AML-193 (cell line): ENCODE data around the gene MRPL47.

Experiments
- DNase-seq, 2 experiments: peaks; one replicate each; lab custom pipeline; 2025; lab: John Stamatoyannopoulos, UW

MRPL47 gene

DNA sequence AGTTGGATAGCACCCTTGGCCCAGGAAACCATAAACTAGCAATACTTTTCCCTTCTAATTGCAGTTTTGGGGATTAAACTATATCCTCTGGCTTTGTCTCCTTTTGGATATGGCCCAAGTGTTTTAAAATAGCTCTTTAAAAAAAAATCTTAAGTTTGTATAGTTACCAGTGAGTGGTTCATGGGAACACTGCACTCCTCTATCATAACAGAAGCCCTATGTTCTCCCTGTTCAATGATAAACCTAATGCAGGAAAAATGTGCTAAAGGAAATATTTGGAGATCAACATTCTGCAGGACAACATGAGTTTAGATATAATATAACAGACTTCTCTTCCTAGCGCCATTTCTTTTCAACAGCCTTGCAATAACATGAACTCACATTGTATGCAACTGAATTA lies 13.1 kb downstream of the MRPL47 start:
- DNase-seq = no peak

DNA sequence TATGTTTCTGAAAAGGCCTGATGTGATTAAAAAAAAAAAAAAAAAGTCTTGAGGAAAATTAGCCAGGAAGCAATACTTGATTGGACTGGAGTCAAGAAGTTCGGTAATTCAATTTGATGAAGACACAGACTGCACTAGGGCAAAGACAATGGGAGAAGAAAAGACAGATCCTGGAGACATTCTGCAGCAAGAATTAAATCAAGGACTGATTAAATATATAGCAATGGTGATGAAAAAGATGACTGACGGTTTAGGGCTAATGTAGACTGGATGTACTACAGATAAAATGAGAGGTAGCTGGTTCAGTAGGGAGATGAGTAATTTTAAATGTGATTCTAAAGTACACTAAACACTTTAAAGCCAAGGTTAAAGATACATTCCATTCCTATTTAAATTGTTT lies 13.8 kb downstream of the MRPL47 start:
- DNase-seq = no peak

DNA sequence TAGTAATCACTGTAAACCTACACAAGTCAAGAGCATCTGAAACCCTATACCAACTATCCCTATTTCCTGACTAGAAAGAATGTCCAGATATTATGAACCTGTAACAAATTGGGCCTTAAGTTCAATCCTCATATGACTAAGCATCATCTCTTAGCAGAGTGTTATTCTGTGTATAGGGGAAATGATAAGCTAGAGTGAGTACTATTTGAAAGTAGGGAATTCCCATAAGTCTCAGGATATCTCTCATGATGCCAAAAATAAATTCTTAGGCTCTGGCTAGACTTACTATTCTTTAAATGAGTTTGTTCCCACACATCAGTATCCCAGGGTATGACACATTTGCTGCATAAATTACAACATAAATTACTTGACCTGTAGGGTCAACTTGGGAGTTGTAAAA lies 15.3 kb downstream of the MRPL47 start:
- DNase-seq = no peak

DNA sequence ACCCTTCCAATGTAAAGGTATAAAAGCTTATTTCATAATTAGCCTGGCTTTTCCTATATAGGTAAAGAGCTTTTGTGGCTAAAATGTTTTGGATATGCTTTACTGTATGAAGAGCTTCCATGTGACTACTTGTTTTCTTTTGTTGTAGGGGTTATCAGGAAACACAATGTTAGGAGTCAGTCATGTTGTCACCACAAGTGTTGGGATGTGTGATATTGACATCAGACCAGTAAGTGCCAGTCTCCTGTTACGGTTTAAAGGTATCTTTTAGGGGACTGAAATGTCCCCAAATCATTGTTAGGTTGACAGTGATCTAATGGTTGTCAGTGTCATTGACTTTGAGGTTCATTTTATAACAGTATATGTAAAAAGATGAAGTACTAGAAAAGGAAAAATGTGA lies 23.4 kb downstream of the MRPL47 start:
- no peak for DNase-seq

DNA sequence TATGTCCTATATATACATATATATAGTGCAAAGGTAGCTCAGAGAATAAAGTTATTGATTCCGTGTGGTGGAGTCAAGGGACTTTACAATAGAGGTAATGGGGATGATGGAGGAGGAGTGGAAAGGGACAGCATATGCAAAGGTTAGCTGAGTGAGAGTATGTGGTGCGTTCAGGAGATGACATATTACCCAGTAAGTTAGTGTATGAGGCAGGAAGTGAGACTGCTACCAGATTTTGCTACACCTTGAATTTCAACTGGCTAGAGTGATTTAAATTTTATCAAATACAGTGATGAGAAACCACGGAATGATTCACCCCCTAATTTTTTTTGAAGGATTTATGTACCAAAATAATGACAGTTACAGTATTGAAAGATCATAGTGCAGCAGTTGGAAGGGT lies 38.9 kb downstream of the MRPL47 start:
- no peak for DNase-seq

DNA sequence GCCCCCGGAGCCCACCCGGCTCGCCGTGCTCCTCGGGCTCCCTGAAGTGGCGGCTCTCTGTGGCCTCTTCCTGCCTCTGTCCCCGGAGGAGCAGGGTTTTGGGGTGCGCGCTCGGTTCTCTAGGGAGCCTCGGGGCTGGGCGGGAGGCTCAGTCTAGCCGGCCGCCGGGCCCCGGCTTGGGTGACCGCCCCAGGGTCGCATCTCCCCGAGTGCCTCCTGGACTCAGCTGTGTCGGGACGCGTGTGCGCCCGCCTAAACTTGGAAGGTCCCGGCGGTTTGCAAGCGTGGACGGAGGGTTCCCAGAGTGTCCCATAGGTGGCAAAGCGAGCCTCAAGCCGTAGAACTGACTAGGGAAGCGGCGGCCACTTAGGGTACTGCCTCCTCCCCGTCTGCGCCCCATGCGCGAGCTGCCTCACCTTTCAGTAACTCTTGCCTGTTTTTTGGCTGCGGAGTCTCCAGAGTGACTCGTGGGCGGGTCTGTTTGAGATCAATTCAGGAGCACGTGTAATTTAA lies 41.1 kb downstream of the MRPL47 start:
- DNase-seq = peak; percentile 86 to 90

DNA sequence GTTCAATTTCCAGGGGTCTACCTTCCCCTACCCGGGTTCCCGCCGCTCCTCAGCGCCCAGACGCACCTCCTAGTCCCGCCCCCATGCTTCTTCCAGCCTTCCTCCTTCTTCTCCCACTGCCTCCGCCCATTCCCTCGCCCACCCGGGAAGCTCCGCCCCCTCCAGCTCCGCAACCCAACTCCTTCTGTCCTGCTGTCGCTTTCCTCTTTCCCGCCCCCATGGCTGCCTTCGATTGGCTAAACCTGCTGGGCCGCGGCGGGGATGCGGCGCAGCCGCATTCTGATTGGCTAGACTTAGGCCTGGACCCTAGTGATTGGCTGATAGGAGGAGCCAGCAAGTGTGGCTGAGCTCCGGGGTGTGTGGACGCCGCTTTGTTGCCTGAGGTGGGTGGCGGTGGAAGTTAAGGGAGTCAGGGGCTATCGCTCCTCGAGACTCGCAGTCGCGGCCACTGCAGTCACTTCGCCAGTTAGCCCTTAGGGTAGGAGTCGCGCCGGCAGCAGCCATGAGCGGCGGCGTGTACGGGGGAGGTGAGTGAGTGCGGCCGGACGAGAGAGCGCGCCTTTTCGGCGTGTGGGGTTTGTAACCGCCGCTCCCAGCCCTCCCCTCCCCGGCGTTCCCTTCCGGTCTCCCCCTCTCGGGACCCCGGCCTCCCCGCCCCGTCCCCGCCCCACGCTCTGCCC lies 41.7 kb downstream of the MRPL47 start, which contains the start of gene ACTL6A:
ACTL6A (plus strand) TSS at position 336 of the 680 bp plus-strand sequence; CDS start at position 503, 167 bp downstream.
- DNase-seq = peak; percentile 100

DNA sequence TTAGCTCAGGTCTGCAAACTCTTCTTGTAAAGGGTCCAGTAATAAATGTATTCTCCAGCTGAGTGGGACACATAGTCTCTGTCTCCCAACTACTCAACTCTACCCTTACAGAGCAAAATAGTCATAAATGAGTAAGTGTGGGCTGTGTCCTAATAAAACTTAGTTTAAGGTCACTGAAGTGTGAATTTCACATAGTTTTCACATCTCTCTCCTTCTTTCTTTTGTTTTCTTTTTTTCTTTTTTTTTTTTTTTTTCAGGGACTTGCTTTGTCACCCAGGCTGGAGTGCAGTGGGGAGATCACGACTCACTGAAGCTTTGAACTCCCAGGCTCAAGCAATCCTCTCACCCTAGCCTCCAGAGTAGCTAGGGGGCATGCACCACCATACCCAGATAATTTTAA lies 43.6 kb downstream of the MRPL47 start:
- no peak for DNase-seq

DNA sequence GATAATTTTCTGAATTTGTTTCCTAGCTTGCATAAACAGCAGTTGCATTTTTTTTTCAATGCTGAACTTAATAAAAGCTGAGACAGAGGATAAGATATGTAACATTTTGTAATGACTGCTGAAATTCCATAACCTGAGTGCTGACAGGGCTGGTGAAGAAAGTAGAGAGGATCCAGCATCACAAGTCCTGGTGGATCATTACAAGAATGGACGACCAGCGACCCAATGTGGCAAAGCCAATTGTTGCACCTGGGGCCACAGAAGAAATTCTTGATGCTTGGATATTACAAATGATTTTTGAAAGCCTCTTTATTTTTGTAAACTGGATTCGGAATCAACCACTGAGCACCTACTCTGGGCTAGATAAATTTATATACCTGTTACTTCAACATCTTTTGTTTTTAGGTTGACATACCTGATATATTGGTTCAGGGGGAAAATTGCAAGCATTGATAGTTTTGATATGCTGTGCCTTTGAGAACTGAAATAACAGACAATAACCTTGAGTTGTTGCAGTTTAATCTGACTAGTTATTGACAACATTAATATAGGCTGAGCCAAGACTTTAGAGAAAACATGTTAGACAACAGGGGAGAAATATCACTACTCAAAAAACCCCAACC lies 45.6 kb downstream of the MRPL47 start:
- DNase-seq = peak; percentile 77 to 92

DNA sequence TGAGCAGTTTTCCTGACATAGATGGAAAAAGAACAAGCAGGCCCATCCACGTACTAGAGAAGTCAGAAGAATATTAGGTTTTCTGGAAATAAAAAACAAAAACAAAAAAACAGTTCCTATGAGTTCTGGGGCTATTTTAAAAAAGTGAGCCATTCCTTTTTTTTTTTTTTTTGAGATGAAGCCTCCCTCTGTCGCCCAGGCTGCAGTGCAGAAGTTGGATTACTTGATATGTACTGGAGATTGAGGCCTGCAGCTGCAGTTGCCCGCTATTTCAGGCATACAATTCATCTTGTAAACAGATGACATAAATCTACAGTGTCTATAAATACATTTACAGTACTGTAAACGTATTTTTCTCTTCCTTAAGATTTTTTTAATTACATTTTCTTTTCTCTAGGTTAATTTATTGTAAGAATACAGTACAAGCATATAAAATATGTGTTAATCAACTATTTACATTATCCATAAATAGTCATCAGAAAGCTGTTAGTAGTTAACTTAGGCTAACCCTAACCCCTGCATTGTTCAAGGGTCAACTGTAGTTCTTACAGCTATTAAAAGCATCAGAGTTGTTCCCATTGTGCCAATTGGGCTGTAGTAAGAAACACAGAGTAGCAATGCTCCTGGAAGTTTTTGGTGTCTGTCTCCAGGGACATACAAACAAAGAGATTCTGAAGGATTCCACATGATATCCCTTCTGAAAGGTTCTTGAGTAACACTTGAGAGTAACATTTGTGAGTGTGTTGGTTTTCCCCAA lies 52.9 kb downstream of the MRPL47 start:
- no peak for DNase-seq

DNA sequence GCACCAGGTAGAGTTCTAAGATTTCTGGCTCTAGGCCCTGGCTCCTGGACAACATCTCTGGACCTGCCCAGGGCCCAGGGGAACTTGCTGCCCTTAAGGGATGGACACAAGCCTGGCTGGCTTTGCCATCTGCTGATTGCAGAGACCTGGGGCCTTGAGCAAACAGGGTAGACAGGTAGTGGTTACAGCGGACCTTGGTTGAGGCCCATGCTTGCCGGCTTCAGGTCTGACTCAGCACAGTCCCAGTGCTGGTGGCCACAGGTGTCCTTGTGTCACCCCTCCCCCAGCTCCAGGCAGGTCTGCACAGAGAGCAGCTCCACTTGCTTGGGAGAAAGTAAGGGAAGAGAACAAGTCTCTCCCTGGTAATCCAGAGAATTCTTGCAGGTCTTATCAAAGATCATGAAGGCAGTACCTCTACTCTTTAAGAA lies 57.6 kb downstream of the MRPL47 start:
- DNase-seq = no peak

DNA sequence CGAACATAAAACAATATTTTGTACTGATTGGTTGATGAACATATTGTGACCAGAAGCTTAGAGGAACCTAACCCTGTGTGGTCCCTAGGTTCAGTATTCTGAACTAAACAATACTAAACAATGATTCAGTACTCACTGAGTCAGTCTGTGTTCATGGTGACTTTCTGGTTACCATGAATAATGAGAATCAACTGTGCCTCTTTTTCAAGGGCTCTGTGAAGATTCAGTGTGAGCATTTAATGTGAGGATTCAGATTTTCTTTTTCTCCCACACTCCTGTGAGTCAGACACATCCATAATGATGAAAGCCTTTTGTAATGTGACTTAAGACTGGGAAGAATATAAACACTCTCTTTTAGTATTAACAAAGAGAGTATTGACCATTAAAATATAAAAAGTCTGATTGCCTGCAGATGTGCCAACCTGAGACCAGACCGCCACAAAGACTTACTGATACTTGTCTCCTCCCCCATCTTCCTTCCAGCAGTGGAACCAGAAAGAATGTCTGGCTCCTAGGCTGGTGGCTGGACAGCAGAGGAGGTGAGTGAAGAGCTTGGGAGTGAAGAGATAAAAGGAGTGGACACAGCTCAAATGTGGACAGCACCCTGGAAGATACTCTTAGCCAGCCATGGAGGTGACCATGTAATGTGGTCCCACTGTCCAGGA lies 59.3 kb downstream of the MRPL47 start:
- DNase-seq = no peak

DNA sequence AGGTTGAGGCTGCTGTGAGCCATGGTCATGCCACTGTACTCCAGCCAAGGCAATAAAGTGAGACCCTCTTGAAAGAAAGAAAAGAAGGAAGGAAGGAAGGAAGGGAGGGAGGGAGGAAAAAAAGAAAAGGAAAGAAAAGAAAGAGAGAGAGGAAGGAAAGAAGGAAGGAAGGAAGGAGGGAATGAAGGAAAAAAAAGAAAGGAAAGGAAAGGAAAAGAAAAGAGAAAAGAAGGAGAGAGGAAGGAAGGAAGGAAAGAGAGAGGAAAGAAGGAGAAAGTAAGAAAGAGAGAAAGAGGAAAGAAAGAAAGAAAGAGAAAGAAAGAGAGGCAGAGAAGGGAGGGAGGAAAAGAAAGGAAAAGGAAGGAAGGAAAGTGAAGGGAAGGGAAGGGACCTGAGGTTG lies 62.1 kb downstream of the MRPL47 start:
- no peak for DNase-seq

DNA sequence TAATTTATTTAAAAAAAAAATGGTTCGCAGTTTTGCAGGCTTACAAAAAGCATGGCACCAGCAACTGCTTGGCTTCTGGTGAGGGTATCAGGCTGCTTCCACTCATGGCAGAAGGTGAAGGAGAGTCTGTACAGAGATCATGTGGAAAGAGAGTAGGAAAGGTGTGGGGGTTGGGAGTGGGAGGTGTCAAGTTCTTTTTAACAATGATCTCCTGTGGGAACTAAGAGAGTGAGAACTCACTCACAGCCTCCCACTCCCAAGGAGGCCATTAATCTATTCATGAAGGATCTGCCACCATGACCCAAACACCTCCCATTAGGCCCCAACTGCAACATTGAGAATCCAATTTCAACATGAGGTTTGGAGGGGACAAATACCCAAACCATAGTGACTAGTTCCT lies 62.8 kb downstream of the MRPL47 start:
- DNase-seq = no peak

DNA sequence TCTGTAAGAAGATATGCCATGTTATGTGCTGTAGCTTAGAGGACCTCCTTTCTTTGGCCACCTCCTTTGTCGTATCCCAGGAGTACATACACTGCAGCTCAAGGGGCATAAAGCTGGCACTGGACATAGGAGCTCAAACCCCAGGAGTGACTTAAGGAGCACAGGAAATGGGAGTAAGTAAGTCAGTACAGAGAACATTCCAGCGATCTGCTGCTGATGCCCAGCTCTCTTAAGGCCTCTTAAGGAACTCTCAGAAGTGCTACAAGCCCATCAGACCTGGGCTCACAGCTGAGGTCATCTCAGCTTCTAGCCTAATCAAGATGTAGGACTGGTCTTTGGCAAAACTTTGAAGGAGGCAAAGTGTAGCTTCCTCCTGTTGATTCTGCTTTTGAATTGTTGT lies 63.3 kb downstream of the MRPL47 start:
- DNase-seq = no peak
